ENCODE results near the gene SCN1A. TPM values are rescaled to one million over a fixed set of nuclear protein-coding genes. Genes with fewer than 3 reads are reported as not detected.

SCN1A gene
- total RNA-seq = 0.37 and 2.0 TPM in 2 replicates

DNA sequence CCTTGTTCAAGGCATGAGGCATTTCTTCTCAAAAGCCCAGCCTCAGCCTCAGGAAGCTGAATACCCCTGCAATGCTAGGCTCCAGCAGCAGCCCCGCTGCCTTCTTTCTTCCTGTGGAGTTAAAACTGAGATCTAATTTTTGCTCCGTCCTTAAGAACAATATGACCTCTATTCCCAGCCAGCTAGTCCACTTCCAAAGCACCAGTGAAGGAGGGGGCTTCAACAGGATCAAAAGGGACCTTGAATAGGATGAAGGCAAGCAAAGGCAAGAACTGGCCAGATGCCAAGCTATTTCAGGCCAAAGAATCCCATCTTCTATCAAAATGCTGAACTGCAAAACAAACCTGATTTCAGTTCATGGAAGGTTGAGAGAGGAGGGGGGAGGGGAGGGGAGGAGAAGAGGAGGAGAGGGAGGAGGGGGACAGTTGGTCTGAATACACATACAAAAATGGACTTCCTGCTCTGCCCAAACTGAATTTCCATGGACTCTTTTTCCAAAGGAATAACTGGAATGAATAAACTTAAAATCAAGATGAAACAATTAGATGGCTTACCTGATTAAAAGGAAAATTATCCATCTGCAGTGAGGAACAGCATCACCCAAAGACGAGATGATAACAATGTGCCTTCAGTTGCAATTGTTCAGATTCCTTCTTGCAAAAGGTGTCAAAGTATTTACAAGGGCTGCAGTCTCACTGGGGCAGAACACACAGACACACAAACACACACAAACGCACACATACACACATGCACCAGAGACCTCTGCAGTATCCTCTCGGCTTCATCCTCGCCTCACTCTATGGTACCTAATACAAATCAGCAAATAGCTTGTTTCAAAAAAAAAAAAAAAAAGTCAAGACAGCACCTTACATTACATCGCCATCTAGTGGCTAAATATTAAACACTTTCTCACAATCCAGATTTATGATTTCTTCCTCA is at the start of gene SCN1A:
SCN1A (minus strand) TSS at position 804 of the 939 bp plus-strand sequence. CDS start 54,399 bp downstream, outside the sequence.

DNA sequence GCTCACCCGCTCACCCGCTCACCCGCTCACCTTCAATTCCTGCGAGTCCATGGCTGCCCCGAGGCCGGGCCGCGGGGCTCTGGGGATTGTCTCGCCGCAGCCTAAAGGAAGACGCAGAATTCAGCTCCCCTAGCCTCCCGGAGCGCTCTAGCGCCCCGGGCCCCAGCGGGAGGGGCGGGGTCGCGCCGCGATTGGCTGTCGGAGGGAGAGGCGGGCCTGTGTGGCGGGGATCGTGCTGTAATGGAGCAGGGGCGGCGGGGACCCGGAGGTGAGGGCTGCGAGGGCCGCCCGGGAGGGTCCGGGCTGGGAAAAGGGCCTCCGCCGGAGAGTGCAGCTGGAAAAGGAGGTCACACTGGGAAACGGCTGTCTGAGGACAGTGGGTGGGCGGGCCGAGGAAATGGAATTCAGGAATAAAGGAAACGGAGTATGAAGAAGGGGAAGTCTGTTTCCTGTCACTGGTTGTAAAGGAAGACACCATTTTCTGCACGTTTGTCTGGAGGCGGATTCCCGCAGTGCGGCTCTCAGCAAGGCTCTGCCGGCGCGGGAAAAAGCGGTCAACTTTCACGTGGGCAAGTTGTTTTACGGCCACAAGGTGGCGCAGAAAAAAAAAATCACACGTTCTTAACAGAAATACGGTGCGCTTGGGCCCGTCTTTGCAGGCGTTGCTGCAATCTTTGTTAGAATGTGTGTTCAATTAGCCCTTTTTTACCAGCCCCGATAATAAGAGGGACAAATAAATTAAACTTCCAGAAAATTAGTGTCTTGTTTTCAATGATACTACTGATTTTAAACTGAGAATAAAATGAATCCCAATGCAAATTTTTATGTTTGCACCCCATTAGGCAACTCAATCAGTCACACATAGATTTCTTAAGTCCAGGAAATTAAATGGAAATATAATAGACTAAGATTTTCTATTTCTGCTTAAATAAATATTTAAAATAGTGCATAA is 173.9 kb downstream of the SCN1A start, which contains the start of gene TTC21B:
TTC21B (minus strand) TSS at position 122 of the 952 bp plus-strand sequence; CDS start at position 51, 71 bp downstream.

Small RNAs within 50 kb of the gene (small RNA-seq; reads per million reads assigned to genes)
- gene RF00019 = not detected

Other genes starting within 250 kb of the SCN1A start
- 21.3 and 32.3 TPM in 2 replicates for gene TTC21B, start 174.2 kb downstream of the SCN1A start, total RNA-seq
- 0.37 and 0.78 TPM in 2 replicates for gene SCN9A, start 247.9 kb upstream of the SCN1A start, total RNA-seq